MCF 10A (cell line): ENCODE results near the gene ZNF526. TPM values are rescaled to one million over a fixed set of nuclear protein-coding genes. Genes with fewer than 3 reads are reported as not detected.

Experiments
- BruUV-seq: library from RNA; stranded (reverse); fragments of 400-500 nt; replicated peaks from 2 replicates; lab custom pipeline; 2021; lab: Mats Ljungman, UMichigan
- CTCF ChIA-PET: fragments of 300-600 bp; sonication (Branson Sonifier 250); formaldehyde crosslinking; extraction: SDS; loops from one replicate; lab custom pipeline; 2021; ENCODE audit warnings: antibody characterized with exemption, inconsistent platforms; lab: Yijun Ruan, JAX
- POLR2A ChIA-PET: fragments of 300-600, 350-650 bp; sonication (Branson Sonifier 250); formaldehyde crosslinking; extraction: SDS; loops from one replicate; lab custom pipeline; 2020; ENCODE audit warnings: antibody characterized with exemption, inconsistent platforms; lab: Yijun Ruan, JAX
- DNase-seq: peaks from one replicate; pipeline ENCODE4 v3.0.0-alpha.2; 2018; ENCODE audit not compliant: unreplicated experiment
- H3K27ac Mint-ChIP-seq: one replicate; pipeline ENCODE4 v1.8.0; 2022; ENCODE audit warnings: mild to moderate bottlenecking, low read depth, mixed read lengths; ENCODE audit not compliant: unreplicated experiment
- H3K27me3 Mint-ChIP-seq: one replicate; pipeline ENCODE4 v1.8.0; 2022; ENCODE audit warnings: mixed read lengths; ENCODE audit not compliant: insufficient read depth, unreplicated experiment
- H3K36me3 Mint-ChIP-seq: one replicate; pipeline ENCODE4 v1.8.0; 2022; ENCODE audit warnings: mild to moderate bottlenecking, moderate library complexity, mixed read lengths; ENCODE audit not compliant: insufficient read depth, unreplicated experiment
- H3K4me1 Mint-ChIP-seq: one replicate; pipeline ENCODE4 v1.8.0; 2022; ENCODE audit warnings: mixed read lengths; ENCODE audit not compliant: insufficient read depth, unreplicated experiment
- H3K4me3 Mint-ChIP-seq: one replicate; pipeline ENCODE4 v1.8.0; 2022; ENCODE audit warnings: mild to moderate bottlenecking, moderate library complexity, mixed read lengths; ENCODE audit not compliant: unreplicated experiment
- H3K9me3 Mint-ChIP-seq: one replicate; pipeline ENCODE4 v1.8.0; 2022; ENCODE audit warnings: mixed read lengths; ENCODE audit not compliant: unreplicated experiment
- intact Hi-C: fragments of 100-400 bp; cut with micrococcal nuclease; formaldehyde crosslinking; loops from 2 replicates; pipeline ENCODE4 v1.14.1; 2022
- total RNA-seq: library from RNA; stranded (reverse); gene quantifications from 2 replicates; pipeline ENCODE4 v1.2.3, GENCODE V29; 2022
- TF ChIP-seq, protein P1 (sequence below): fragments of 200-600 bp; IDR thresholded peaks from one replicate; pipeline ENCODE4 v1.8.0; 2022; ENCODE audit warnings: antibody characterized with exemption, mild to moderate bottlenecking; ENCODE audit not compliant: unreplicated experiment

Gene ZNF526
- total RNA-seq, 1 experiment from 2014 or later: 12.3 TPM

DNA sequence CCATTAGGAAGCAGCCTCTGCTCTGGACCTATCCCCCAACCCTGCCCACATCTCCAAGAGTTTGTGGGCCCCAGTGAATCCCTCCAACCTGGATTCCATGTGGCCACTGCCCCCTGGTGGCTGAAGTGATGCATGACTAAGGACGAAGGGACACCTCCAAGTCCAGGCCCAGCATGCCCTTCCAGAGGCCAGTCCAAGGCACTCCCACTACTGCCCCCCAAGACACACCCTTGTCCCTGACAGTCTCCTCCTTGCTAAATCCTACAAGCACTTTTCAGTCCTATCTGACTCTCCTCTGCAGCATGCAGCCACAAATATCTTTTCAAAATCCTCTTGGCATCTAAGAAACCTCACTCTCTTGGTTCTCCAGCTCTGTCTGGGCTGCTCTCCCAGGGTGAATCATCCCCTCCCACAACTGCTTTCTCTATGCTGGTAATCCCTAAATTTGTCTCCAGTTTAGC lies 35.7 kb upstream of the ZNF526 start:
- peaks cover 14% of the 10 kb centered on the region for H3K4me1 Mint-ChIP-seq
- no TSS peak for BruUV-seq
- H3K36me3 Mint-ChIP-seq: no peaks in the 10 kb centered on the region
- H3K27me3 Mint-ChIP-seq: peaks cover 12% of the 10 kb centered on the region
- no peak overlapping the region for H3K27ac Mint-ChIP-seq
- H3K9me3 Mint-ChIP-seq: no peaks in the 10 kb centered on the region
- ChIA-PET CTCF (interaction anchor here (0.6 to 5.7 kb wide), 27 partner anchors 9 to 243 kb away, joined by 3 to 61 read pairs (median 5); partner anchors contain the start of gene POU2F2), POLR2A (no interaction called here)
- TF ChIP-seq, protein P1, sequence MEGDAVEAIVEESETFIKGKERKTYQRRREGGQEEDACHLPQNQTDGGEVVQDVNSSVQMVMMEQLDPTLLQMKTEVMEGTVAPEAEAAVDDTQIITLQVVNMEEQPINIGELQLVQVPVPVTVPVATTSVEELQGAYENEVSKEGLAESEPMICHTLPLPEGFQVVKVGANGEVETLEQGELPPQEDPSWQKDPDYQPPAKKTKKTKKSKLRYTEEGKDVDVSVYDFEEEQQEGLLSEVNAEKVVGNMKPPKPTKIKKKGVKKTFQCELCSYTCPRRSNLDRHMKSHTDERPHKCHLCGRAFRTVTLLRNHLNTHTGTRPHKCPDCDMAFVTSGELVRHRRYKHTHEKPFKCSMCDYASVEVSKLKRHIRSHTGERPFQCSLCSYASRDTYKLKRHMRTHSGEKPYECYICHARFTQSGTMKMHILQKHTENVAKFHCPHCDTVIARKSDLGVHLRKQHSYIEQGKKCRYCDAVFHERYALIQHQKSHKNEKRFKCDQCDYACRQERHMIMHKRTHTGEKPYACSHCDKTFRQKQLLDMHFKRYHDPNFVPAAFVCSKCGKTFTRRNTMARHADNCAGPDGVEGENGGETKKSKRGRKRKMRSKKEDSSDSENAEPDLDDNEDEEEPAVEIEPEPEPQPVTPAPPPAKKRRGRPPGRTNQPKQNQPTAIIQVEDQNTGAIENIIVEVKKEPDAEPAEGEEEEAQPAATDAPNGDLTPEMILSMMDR: peak; percentile 89
- no peak overlapping the region for H3K4me3 Mint-ChIP-seq
- peak; percentile 87 for DNase-seq
- intact Hi-C loops: loop anchor here (1.0 kb wide), 2 partner anchors 51 to 76 kb away; no protein-coding TSS in a partner anchor

DNA sequence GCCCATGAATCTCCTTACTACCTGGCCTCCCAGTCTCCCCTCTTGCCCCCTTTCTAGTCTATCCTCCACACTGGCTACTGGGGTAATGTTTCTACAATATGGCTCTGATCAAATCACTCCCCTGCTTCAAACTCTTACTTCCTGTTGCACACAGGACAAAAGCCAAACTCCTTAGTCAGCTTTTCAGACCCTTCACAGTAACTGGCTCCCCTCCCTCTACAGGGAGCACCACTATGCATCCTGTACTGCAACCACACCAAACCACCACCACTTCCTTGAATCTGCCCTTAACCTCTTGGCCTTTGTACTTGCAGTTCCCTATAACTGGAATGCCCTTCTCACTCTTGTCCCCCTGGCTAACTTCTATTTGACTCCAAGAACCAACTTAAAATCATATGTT lies 34.8 kb upstream of the ZNF526 start:
- Mint-ChIP-seq H3K4me3 (no peak overlapping the region), H3K9me3 (no peaks in the 10 kb centered on the region), H3K27me3 (peaks cover 12% of the 10 kb centered on the region), H3K27ac (no peak overlapping the region), H3K4me1 (peaks cover 21% of the 10 kb centered on the region), H3K36me3 (no peaks in the 10 kb centered on the region)
- POLR2A ChIA-PET: no interaction called here
- BruUV-seq: no TSS peak
- DNase-seq: no peak
- CTCF ChIA-PET: interaction anchor here (0.7 to 5.7 kb wide), 19 partner anchors 10 to 119 kb away, joined by 3 to 61 read pairs (median 6); partner anchors contain the start of gene POU2F2
- TF ChIP-seq, protein P1: no peak
- intact Hi-C loops: no loop called here

DNA sequence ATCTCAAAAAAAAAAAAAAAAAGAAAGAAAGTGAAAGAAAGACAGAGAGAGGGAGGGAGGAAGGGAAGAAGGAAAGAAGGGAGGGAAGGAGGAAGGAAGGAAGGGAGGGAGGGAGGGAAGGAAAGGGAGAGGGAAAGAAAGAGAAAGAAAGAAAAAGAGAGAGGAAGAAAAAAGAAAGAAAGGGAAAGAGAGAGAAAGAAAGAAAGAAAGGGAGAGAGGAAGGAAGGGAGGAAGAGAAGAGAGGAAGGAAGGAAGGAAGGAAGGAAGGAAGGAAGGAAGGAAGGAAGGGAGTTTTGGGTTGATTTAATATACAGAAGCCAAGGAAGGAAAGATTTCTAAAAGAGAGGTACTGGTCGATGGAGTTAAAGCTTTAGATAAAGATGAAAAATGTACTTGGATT lies 31.4 kb upstream of the ZNF526 start:
- ChIA-PET POLR2A (interaction anchor here (0.9 kb wide), 2 partner anchors 22 to 27 kb away, joined by 3 to 4 read pairs; no protein-coding TSS in a partner anchor), CTCF (interaction anchor here (0.6 to 1.6 kb wide), 2 partner anchors 76 to 80 kb away, joined by 3 read pairs; no protein-coding TSS in a partner anchor)
- TF ChIP-seq, protein P1: no peak
- BruUV-seq: no TSS peak
- Mint-ChIP-seq H3K36me3 (no peaks in the 10 kb centered on the region), H3K4me3 (no peak overlapping the region), H3K27ac (no peak overlapping the region), H3K9me3 (peaks cover 2% of the 10 kb centered on the region), H3K4me1 (peaks cover 34% of the 10 kb centered on the region), H3K27me3 (no peaks in the 10 kb centered on the region)
- intact Hi-C loops: no loop called here
- no peak for DNase-seq

GRCh38 chr19:42189133-42189532 lies 31.0 kb upstream of the ZNF526 start:
- no TSS peak for BruUV-seq
- intact Hi-C loops: no loop called here
- Mint-ChIP-seq H3K4me1 (peaks cover 36% of the 10 kb centered on the region), H3K27me3 (no peaks in the 10 kb centered on the region), H3K36me3 (peaks cover 3% of the 10 kb centered on the region), H3K9me3 (peaks cover 7% of the 10 kb centered on the region), H3K27ac (no peak overlapping the region), H3K4me3 (no peak overlapping the region)
- CTCF ChIA-PET: interaction anchor here (0.6 to 1.6 kb wide), 3 partner anchors 75 to 80 kb away, joined by 3 read pairs; no protein-coding TSS in a partner anchor
- no peak for DNase-seq
- POLR2A ChIA-PET: interaction anchor here (0.9 kb wide), 3 partner anchors 10 to 27 kb away, joined by 3 to 4 read pairs (median 3); no protein-coding TSS in a partner anchor
- TF ChIP-seq, protein P1: no peak
